Fibroblast of skin of left biceps (primary cell): ENCODE results near the gene PTX3.

Experiments
- DNase-seq, 2 experiments: peaks; one replicate each; pipeline ENCODE4 v3.0.0-alpha.2; 2013; ENCODE audit warnings: low read depth in 2 of 2

Gene PTX3

GRCh38 chr3:157423337-157423736 lies 13.3 kb upstream of the PTX3 start:
- no peak for DNase-seq

- no peak for DNase-seq
Measured at GRCh38 chr3:157427901-157428300, 8.7 kb upstream of the PTX3 start.

GRCh38 chr3:157428853-157429252 lies 7.8 kb upstream of the PTX3 start:
- peak in 1 of 2 experiments; percentile 70 for DNase-seq

GRCh38 chr3:157429708-157430107 lies 6.9 kb upstream of the PTX3 start:
- no peak for DNase-seq

- DNase-seq, result no peak
Measured at GRCh38 chr3:157438194-157438730, 1.6 kb downstream of the PTX3 start.

GRCh38 chr3:157441102-157441624 lies 4.5 kb downstream of the PTX3 start:
- no peak for DNase-seq

- DNase-seq, result no peak
Measured at GRCh38 chr3:157442729-157443128, 6.1 kb downstream of the PTX3 start.

GRCh38 chr3:157443905-157444796 lies 7.5 kb downstream of the PTX3 start:
- DNase-seq, result peak; percentile 69 to 74

GRCh38 chr3:157444797-157445184 lies 8.1 kb downstream of the PTX3 start:
- no peak for DNase-seq

GRCh38 chr3:157445857-157446256 lies 9.2 kb downstream of the PTX3 start:
- peak in 1 of 2 experiments; percentile 63 for DNase-seq

- no peak for DNase-seq
Measured at GRCh38 chr3:157447026-157447694, 10.5 kb downstream of the PTX3 start.

- no peak for DNase-seq
Measured at GRCh38 chr3:157452097-157452496, 15.4 kb downstream of the PTX3 start.

- DNase-seq, result no peak
Measured at GRCh38 chr3:157453824-157454223, 17.2 kb downstream of the PTX3 start.

GRCh38 chr3:157459706-157460105 lies 23.1 kb downstream of the PTX3 start:
- DNase-seq, result no peak

GRCh38 chr3:157460253-157460652 lies 23.6 kb downstream of the PTX3 start:
- peak; percentile 81 to 82 for DNase-seq

- no peak for DNase-seq
Measured at GRCh38 chr3:157463816-157464215, 27.2 kb downstream of the PTX3 start.

- no peak for DNase-seq
Measured at GRCh38 chr3:157464321-157464720, 27.7 kb downstream of the PTX3 start.

- no peak for DNase-seq
Measured at GRCh38 chr3:157465741-157466140, 29.1 kb downstream of the PTX3 start.

- no peak for DNase-seq
Measured at GRCh38 chr3:157467200-157467599, 30.6 kb downstream of the PTX3 start.

- DNase-seq, result no peak
Measured at GRCh38 chr3:157469561-157470294, 33.1 kb downstream of the PTX3 start.

GRCh38 chr3:157471064-157471463 lies 34.4 kb downstream of the PTX3 start:
- no peak for DNase-seq

- DNase-seq, result no peak
Measured at GRCh38 chr3:157472648-157473047, 36.0 kb downstream of the PTX3 start.
